Measurements from ENCODE around the gene ADAMTS14.
"Not testable (repeated sequence)": the region's sequence is repeated elsewhere in the genome, so short reads cannot be mapped to it uniquely, and the experiment has no call there.

The ADAMTS14 gene

DNA sequence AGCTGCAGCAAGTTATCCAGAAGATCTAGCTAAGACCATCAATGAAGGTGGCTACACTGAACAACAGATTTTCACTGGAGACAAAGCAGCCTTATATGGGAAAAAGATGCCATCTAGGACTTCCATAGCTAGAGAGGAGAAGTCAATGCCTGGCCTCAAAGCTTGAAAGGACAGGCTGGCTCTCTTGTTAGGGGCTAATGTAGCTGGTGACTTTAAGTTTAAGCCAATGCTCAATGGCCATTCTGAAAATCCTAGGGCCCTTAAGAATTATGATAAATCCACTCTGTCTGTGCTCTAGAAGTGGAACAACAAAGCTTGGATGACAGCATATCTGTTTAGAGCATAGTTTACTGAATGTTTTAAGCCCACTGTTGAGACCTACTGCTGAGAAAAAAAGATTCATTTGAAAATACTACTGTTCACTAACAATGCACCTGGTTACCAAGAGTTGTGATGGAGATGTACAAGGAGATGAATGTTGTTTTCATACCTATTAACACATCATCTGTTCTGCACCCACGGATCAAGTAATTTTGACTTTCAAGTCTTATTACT lies 13.6 kb upstream of the ADAMTS14 start:
- no peak for DNase-seq

DNA sequence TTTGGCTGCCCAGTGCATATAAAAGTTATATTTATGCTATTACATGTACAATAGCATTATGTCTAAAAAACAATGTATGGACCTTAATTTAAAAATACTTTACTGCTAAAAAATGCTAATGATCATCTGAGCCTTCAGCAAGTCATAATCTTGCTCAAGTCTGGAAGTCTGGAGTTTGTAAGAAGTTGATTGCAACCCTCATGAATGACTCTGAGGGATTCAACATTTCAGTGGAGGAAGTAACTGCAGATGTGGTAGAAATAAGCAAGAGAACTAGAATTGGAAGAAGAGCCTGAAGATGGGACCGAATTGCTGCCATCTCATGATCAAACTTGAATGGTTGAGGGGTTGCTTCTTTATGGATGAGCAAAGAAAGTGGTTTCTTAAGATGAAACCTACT lies 13.0 kb upstream of the ADAMTS14 start:
- no peak for DNase-seq

DNA sequence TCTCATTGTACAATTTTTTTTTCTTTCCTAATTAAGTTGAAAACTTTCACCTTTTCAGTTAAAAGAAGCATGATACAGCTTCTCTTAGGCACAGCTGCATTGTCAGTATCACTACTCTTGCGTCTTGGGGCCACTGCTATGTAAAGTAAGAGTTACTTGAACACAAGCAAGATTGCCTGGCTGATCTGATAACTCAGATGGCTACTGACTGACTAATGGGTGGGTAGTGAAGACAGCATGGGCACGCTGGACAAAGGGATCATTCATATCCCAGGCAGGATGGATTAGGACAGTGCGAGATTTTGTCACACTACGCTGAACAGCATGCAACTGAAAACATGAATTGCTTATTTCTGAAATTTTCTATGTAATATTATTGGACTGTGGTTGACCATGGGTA lies 11.6 kb upstream of the ADAMTS14 start:
- DNase-seq = no peak

DNA sequence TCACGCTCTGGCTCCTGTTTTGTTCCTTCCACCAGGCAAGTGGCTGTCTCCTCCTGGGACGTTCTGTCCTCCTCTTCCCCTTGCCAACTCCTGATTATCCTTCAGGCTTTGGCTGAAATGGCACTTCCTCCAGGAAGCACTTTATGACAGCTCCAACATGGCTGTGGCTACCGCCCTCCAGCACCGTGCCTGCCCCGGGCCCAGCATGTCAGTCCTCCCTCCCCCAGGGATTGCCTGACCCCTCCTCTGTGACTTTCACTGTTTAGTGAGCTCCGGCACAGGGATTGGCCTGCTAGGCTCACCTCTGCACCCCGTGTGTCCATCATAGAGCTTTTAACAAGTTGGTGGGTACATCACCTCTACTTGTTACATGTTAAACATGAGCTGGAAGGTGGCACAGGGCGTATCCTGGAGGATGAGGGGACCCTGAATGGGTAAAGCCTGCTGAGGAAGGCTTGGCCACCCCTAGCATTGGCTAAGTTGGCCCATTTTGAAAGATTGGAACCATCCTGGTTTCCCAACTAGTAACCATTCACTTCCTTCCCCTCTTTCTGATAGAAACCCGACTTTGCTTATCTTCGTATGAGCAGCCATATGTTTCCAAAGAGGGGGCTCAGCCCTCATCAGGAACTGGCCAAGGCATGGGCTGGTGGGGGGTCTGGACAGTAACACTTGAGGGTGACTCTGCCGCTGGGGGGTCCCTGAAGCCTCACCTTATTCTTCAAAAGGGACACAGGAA lies 10.5 kb upstream of the ADAMTS14 start:
- DNase-seq = no peak

DNA sequence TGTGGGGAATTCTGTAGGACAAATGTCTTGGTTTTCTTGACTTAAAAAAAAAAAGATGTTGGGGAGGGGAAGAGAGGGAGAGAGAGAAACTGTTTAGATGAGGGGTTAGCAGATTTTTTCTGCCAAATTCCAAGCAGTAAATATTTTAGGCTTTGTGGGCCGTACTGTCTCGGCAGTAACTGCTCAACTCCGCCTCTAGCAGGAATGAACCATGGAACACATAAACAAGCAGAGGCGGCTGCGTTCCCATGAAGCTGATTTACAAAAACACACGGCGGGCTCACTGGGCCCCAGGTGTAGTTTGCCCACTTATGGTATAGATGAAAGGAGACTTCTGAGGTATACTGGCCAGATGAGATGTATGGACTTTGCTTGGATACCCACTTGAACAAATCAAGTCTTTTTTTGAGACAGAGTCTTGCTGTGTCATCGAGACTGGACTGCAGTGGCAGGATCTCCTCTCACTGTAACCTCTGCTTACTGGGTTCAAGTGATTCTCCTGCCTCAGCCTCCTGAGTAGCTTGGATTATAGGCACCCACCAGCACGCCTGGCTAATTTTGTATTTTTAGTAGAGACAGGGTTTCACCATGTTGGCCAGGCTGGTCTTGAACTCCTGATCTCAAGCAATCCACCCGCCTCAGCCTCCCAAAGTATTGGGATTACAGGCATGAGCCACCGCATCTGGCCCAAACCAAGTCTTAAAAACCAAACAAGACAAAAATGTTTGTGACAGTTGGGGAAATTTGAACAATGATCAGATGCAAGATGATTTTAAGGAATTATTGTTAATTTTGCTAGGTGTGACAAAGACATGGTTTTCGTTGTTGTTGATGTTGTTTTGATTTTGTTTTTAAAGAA lies 9.7 kb upstream of the ADAMTS14 start:
- no peak for DNase-seq

DNA sequence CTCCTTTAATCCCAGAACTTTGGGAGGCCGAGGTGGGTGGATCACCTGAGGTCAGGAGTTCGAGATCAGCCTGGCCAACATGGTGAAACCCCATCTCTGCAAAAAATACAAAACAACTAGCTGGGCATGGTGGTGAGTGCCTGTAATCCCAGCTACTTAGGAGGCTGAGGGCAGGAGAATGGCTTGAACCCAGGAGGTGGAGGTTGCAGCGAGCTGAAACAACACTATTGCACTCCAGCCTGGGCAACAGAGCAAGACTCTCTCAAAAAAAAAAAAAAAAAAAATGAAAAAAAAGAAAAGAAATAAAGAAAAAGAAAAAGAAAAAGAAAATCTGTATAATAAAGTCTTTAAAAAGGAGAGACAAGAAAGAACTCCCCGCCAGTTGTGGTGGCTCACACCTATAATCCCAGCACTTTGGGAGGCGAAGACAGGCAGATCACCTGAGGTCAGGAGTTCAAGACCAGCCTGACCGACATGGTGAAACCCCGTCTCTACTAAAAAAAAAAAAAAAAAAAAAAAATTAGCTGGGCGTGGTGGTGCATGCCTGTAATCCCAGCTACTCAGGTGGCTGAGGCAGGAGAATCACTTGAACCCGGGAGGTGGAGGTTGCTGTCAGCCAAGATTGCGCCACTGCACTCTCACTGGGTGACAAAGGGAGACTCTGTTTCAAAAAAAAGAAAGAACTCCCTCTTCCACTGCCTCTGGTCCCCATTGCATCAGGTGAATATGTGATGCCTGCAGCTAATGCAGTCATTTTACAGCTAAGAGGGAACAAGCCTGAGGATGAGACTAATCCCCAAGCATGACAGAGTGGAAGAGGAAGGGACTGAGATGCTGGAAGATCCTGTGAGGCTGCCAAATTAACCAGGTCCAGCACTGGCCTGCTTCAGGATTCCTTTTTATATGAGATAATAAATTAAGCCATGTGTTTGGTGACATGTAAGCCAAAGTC lies 8.6 kb upstream of the ADAMTS14 start:
- DNase-seq = not testable (repeated sequence)

DNA sequence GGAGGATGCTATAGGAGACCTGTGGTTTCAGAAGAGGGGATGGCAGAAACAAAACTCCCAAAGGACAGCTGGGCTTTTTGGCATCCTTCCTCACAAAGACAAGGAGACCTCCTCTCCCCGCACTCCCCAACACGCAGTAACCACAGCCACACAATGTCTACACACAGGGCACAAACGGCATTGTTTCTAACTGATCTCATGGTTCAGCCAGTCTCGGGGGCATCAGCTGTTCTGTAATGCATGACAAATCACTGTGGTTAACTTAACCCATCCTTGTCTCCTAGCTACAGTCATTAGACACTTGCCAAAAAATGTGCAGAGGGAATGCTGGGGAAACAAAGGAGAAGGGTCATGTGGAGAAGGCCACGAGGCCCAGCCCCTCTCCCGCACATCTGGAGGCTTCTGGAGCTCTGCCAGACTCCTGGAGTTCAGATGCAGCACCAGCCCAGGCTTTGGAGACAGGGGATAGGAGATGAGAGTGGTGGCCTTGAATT lies 7.6 kb upstream of the ADAMTS14 start:
- no peak for DNase-seq

DNA sequence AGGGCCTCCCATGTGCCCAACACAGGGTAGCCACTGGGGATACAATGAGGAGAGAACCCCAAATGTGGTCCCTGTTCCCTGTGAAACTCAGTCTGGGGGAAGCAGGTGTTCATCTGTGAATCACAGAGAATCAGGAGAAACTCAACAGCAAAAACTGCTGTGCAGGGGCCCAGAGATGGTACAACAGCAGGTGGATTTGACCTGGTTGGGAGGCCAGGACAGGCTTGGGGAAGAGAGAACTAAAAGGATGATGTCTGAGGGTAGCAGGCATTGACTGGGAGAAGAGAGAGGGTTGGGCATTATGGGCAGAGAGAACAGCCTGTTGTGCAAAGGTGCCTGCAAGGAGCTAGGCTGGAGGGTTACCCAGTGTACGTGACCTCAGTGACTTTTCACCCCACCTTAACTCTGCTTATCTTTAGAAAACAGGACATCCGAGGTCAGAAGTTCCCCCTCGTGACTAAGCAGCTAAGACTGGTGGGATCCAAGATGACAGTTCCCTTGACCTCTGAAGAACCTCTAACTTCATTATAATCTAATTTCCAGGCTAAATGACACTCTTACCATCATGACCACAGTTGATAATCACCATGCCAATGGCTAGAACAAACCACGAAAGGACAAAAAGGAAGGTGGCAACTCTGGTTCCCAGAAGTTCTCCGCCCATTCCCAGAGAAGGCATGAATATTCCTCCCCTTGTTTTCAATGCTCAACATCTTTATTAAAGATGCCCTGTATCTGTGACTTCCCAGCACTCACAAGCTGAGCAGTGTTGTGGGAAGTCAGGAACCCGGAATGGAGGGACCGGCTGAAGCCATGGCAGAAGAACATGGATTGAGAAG lies 5.1 kb upstream of the ADAMTS14 start:
- DNase-seq = no peak

DNA sequence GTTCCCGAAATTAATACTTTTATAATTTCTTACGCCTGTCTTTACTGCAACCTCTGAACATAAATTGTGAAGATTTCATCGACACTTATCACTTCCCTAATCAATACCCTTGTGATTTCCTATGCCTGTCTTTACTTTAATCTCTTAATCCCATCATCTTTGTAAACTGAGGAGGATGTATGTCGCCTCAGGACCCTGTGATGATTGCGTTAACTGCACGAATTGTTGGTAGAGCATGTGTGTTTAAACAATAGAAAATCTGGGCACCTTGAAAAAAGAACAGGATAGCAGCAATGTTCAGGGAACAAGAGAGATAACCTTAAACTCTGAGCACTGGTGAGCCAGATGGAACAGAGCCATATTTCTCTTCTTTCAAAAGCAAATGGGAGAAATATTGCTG lies 4.5 kb upstream of the ADAMTS14 start:
- not testable (repeated sequence) for DNase-seq

DNA sequence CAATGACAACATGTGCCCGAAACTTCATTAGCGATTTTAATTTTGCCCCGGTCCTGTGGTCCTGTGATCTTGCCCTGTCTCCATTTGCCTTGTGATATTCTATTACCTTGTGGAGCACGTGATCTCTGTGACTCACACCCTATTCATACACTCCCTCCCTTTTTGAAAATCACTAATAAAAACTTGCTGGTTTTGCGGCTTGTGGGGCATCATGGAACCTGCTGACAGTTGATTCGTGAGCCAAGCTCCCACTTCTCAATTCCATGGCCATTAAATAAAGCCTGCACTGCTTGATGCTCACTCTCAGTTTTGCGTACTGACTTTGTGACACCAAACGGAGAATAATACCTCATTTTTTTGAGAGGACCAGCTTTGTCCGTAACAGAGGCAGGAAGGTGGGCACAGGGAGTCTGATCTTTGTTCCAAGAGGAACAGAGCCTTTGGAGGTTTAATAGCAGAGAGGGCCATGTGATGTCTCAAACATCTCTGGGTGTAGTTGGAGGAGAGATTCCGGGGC lies 3.8 kb upstream of the ADAMTS14 start:
- DNase-seq = no peak

DNA sequence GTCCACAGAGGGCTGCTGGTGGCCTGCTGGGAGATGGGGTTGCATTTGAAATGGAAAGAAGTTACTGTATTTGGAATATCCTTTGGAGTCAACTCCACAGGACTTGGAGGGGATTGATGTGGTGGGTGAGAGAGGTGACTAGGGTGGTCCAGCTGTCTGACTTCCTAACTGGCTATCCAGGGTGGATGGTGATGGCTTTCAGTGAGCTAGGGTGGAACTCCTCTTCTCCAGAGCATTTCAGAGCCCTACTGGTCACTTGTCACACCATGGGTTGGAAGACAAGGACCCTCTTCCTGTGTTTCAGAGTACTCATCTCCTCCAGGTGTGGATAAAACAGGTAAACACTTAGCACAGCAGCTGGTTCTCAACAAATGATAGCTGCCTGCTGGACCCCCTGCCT lies 3.3 kb upstream of the ADAMTS14 start:
- DNase-seq = no peak

DNA sequence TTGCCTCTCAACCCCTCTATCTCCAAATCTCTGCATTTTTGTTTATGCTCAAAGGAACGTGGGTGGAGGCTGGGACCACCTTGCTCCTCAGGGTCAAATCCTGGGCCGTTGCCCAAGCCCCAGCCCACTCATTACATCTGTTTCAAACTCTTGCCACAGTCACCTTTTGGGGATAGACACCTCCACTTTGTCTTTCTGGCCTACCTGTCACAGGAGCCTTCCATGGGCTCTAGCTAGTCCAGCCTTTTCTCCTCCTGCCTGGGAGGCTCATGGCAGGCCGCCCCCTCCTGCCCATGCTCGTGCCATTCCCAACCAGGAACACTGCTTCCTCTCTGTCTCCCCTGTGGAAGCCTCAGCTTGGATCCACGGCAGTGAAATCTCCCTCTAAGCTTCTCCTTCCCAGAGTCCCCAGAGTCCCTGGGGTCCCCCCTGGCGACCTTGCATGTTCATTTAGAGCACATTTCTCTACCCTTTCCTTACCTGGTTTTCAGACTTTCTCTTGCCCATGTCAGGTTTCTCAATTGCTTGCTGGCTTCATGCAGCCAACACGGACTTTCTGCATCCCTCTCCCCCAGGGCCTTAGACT lies 2.5 kb upstream of the ADAMTS14 start:
- no peak for DNase-seq

DNA sequence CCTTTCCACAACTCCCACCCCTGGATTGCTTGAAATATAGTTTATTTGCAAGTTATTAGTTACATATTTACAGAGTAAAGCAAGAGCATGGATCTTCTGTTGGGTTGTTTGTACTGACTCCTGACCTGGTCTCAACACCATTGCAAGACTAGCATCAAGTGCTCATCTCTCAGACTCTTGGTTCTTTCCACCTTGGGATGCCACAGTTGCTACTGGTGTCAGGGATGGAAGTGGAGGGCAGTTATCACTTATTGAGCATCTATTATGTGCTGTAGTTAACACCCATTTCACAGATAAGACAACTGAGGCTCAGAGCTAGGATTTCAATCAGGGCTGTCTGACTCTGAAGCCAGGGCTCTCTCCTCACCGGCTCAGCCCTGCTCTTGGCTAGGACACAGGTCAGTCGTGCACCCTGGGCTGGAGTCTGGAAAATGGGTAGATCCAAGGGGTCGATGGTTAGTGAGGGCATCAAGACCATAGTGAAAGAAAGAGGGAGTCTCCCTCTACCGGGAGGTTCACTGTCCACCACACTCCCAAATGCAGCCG lies 614 bp upstream of the ADAMTS14 start:
- DNase-seq = no peak

DNA sequence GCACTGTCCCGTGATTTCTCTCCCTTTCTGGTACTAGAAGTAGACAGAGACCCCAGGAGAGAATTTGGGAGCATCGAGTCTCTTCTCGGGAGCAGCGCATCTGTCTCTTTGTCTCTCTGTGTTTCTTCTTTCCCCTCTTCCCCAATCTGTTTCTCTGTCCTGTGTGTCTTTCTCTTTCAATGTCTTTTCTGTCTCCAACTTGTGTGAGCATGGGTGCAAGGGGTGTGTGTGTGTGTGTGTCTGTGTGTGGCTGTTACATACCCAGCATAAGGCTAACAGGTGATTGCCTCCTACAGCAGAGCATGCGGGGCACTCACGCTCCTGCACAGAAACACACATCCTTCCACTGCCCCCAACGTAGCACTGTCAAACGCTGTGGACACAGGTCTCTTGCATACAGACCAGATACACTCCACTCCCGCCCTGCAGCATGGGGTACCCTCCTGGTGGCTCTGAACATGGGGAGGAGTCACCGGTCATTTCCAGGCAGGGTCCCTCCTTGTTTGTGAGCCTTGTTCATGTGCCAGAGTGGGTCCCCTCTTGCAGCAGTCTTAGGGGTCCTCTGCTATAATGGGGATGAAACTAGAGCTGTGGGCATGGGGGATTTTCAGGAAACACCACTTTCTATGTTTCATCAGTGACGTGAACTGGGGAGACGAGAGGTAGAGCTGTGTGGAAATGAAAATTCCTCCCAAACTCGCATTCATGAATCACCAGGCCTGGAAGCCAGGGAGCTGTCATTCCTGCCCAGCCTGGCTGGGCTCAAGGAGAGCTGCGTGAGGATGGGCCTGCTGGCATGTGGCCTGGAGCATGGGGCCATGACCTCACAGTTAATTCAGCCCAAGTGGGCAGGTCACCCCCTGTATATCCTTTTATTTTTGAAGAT lies 980 bp downstream of the ADAMTS14 start:
- DNase-seq = no peak

DNA sequence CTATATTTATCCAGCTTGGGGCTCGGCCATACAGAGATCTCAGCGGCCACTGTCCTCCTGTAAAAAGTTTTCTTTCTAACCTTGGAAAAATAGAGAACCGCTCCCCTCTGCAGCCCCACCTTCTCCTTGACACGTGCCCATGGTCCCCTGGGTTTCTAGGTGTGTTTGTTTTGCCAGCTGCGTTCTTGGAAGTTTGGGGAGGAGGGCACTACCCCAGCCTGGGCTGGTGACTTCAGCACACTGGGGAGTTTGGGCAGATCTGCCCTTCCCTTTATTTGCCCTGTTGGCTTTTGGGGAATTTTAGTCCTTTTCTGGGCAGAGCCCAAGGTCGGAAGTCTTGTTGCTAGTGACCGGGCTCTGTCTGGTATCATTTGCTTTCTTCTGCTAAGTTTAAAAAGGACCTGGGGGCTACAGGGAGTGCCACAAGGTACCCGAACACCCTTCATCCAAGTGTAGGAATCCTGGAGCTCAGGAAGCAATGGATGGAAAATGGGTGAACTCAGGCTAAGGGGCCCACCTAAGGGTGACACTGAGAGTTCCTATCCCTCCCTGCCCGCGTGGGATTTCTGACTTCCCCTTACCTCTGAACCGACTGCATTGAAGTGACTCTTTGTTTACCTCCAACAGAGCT lies 1.7 kb downstream of the ADAMTS14 start:
- DNase-seq = no peak

DNA sequence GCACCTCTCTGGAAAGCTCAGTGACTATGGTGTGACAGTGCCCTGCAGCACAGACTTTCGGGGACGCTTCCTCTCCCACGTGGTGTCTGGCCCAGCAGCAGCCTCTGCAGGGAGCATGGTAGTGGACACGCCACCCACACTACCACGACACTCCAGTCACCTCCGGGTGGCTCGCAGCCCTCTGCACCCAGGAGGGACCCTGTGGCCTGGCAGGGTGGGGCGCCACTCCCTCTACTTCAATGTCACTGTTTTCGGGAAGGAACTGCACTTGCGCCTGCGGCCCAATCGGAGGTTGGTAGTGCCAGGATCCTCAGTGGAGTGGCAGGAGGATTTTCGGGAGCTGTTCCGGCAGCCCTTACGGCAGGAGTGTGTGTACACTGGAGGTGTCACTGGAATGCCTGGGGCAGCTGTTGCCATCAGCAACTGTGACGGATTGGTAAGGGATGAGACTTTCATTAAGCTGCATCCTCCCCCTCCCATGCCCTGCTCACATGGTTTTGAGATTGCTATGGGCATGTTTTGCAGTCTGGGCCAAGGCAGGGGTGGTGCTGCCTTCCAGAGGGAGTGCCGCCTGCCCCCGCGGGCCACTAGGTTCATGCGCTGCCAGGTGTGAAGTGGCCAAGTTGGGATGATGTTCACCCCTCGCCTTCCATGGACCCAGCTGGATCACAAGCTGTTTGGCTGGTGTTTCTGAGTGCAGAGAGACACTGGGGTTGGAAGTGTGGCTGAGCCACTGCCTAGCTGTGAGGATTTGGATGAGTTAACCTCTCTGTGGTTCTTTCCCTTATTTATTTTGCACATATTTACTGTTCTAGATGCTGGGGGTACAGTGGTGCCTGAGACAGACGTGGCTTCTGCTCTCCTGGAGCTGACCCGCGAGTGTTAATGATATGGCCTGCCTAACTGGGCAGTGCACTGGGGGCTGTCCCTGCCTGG lies 2.5 kb downstream of the ADAMTS14 start:
- no peak for DNase-seq

DNA sequence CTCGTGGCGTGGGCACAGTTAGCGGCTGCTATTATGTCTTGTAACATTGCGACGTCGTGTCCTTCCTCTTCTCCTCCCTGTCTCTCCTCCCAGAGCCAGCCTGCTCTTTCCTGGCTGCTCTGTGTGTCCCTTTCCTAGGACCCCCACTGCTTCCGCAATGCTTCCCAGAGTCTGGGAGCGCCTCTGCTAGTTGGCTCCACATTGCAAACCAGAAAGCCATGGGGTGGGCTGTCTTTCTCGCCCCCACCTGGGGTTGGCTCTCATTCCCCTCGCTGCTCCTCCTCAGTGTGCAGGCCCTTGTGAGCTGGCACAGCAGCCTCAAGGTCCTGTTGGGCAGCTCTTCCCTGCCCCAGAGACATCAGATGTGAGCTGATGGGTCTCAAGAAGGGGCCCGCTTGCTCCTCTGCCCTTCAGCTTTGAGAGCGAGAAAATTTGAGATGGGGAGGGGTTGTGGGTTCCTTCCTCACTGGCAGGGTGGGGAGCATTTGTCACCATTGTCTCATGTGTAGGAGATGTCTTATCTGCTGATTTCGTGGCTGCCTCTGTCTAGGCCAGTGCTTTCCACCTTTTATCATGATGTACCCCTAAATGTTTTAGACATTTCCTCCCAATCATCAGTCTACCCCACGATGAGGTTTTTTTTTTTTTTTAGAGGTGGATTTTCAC lies 3.3 kb downstream of the ADAMTS14 start:
- no peak for DNase-seq
